GM21381 (cell line): ENCODE data around the gene SSU72.
"Not testable (repeated sequence)": the region's sequence is repeated elsewhere in the genome, so short reads cannot be mapped to it uniquely, and the experiment has no call there.

Experiments used
- ATAC-seq: cut with Tn5 transposase; IDR thresholded peaks from one replicate; pipeline ENCODE4 v1.9.1; 2021; ENCODE audit warnings: mild to moderate bottlenecking, moderate library complexity; ENCODE audit not compliant: unreplicated experiment

SSU72 gene

GRCh38 chr1:1543706-1544099, 31.0 kb downstream of the SSU72 start:
- no peak for ATAC-seq

- ATAC-seq: no peak
These were observed 31.6 kb downstream of the SSU72 start for GRCh38 chr1:1542766-1543705.

GRCh38 chr1:1541956-1542765, 32.5 kb downstream of the SSU72 start:
- no peak for ATAC-seq

GRCh38 chr1:1540818-1541628, 33.6 kb downstream of the SSU72 start:
- no peak for ATAC-seq

- no peak for ATAC-seq
These were observed 34.4 kb downstream of the SSU72 start, which contains the start of gene TMEM240 for GRCh38 chr1:1540090-1540817. Gene TMEM240 (minus strand): TSS chr1:1540624. CDS start chr1:1540346, 278 bp downstream.

GRCh38 chr1:1539310-1540089, 35.2 kb downstream of the SSU72 start:
- no peak for ATAC-seq

DNA sequence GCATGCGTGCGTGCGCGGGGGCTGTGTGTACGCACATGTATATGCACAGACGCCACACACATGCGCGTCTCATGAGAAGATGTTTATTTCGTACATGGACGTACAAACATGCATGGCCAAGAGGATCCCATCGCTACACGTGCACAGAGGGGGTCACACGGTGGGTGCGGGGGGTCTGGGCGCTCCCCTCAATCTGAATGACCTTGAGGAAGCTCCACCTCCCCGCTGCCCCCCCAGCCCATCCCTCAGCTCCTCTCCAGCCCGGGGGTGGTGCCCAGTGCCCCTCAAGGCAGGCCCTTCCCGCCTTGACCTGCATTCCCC, 35.7 kb downstream of the SSU72 start:
- ATAC-seq: no peak

GRCh38 chr1:1538334-1538733, 36.3 kb downstream of the SSU72 start:
- ATAC-seq: no peak

DNA sequence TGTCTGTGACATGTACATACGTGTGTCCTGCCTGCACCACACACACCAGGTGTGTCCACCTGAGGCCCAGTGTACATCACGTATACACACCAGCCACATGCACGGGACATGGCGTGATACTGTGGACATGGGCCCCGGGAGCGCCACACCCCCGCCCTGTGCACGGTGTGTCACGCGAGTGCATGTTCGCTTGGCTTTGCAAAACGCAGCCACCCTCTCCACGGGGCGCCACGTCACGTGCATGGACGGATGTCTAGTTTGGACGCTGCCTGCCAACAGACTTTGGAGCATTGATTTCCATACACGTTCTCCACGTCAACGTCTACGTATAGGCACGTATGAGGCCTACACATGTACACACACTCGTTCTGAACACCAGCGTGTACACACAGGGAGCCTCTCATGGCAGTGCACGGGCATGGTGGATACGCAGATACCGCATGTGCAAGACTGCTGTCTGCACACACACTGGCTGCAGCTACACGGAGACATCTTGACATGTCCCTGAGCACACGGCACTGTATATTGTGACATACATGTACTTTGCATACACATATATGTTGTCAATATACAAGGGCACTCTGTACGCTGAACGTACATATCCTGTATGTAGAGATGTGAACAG, 36.9 kb downstream of the SSU72 start:
- ATAC-seq: no peak

DNA sequence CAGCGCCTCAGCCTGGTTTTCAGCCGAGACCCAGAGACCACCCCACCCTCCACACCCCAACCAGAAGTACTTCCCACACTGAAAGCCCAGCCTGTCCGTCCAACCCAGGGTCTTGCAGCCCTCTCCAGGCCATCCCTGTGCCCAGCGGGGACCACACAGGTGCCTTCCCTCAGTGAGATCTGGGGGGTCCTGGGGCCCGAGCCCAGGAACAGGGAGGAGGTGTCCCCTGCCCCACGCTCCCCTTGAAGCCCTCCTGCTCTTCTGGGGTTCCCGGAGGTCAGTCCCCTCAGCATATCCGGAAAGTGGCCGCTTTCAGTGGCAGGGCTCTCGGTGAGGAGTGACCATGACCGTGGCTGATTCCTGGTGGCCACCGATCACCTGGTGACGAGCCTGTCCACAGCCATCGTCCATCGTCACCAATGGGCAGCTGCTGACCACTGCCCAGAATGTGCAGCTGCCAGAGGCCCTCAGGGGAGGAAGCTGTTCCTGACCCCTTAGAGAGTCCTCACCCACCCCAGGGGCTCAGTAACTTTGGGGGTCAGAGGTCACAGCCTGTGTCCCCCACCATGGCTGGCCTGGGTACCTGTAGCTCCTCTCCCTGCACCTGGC, 37.6 kb downstream of the SSU72 start:
- ATAC-seq: no peak

DNA sequence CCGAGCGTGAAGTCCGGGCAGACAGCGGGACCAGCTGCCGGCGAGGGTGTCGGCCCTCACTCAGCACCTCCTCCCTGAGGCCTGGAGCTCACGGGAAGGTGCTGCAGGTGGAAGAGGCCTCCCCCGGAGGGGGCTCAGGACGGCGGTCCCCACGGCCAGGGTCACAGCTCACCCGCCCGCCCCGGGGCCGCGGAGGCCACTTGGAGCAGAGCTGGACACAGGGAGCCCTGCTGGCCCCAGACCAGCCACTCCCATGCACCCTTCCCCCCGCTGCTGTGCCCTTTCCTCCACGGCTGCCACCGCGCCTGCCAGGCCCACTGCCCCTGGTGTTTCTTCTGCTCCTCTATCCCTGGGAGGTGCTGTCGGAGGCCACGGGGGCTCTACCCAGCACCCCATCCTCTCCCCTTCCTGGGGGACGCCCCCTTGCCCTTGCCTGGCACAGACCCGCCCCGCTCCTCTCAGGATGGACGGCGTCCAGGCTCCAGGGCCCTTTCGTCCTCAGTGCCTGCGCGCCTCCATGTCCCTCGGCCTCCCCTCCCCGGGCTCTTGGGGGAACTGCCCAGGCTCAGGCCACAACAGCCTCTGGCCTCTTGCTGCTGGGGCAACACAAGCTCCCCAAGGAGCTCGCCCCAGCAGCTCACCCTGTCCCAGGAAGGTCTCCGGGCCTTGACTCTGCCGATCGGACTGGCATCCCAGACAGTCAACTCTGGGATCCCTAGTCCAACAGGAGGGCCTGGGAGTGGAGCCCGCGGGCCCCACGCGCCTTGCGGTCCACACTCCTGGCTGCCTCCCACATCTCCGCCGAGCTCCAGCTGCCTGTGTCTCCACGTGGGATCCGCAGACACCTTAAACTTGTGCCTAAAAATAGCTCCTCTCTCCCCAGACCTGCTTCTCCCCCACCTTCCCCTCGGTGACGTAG, 38.4 kb downstream of the SSU72 start:
- no peak for ATAC-seq

GRCh38 chr1:1535201-1536018, 39.3 kb downstream of the SSU72 start:
- no peak for ATAC-seq

DNA sequence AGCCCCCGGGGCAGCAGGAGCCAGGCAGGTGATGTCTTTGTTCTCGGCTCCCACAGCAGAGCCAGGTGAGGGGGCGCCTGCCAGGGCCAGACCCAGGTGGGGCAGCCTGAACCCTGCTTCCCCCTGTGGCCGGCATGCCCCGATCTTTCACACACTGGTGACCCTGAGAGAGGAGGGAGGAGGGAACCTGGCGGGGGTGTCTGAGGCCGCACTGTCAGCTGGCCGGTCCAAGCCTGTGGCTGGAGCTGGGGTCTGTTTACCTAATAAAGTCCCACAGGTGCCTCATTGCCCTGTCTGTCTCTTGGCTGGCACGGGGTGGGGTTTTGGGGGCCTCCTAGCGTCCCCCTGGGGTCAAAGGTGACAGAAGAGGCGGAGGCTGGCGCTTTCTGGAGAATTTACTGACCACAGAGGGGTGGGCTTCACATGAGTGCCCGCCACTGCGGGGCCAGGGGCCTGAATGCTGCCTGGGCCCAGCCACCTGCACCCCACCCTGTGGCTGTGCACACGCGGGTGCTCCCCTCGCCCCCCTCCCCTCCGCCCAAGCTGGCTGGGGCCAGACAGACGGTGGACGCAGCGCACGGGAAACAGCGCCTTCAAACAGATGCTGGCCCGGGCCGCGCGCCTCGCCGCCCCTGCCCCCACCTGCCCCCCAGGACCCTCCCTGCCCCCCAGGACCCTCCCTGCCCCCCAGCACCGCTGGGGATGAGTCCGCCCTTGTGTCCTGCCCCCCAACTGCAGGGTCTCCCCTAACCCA, 40.1 kb downstream of the SSU72 start:
- ATAC-seq: no peak

- ATAC-seq: not testable (repeated sequence)
These were observed 40.8 kb downstream of the SSU72 start for GRCh38 chr1:1533894-1534291.

DNA sequence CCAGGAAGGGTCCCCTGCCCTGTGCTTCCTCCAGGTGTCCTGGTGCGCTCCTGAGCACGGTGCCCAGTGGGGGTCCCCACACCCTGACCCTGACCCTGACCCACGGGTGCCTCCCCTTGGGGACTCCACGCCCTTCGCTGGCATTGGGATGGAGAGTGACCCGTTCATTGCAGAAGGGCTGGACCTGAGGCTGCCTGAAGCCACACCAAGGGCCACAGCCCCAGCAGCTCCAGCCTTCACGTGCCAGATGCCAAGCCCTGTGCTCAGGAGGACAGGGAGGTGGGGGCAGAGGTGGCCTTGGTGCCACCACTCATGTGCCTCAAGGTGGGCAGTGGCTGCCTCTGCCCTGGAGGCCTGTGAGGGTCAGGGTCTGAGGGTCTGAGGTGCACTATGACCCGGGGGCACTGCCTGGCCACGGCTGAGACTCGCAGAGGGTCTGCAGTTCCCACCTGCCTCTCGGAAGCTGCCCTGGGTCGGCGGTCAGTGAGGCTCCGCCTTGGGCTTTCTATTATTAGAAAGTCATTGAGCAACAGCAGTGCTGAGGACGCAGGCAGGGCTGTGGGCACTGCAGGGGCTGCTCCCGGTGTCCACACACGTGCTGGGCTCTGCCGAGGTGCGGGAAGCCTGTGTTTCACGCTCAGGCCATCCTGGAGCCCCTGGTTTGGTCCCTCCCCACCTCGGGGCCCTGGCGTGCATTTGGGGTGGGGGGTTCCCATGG, 41.3 kb downstream of the SSU72 start:
- ATAC-seq: not testable (repeated sequence)

GRCh38 chr1:1531947-1532346, 42.7 kb downstream of the SSU72 start:
- no peak for ATAC-seq
